WERI-Rb-1 (cell line): ENCODE measurements around the gene RBM48.
"Not testable (repeated sequence)": the region's sequence is repeated elsewhere in the genome, so short reads cannot be mapped to it uniquely, and the experiment has no call there.

Source experiments
- DNase-seq: peaks from one replicate; pipeline ENCODE4 v3.0.0-alpha.2; 2020
- H3K27ac ChIP-seq: fragments of 250-450 bp; sonication (Bioruptor Pico); 2 replicates; pipeline ENCODE4 v1.5.1; 2020; ENCODE audit warnings: mild to moderate bottlenecking, moderate library complexity
- H3K27me3 ChIP-seq: fragments of 250-450 bp; sonication (Bioruptor Pico); 2 replicates; pipeline ENCODE4 v1.5.1; 2021; ENCODE audit warnings: mild to moderate bottlenecking, low read depth, moderate library complexity; ENCODE audit not compliant: insufficient read depth, severe bottlenecking
- H3K36me3 ChIP-seq: fragments of 250-450 bp; sonication (Bioruptor Pico); 2 replicates; pipeline ENCODE4 v1.5.1; 2020; ENCODE audit warnings: mild to moderate bottlenecking, moderate library complexity
- H3K4me3 ChIP-seq: 2 replicates; pipeline ENCODE4 v1.5.1; 2011; ENCODE audit warnings: low read depth, mild to moderate bottlenecking, control low read depth, low read length
- H3K9me3 ChIP-seq: fragments of 250-450 bp; sonication (Bioruptor Pico); 2 replicates; pipeline ENCODE4 v1.5.1; 2021; ENCODE audit warnings: mild to moderate bottlenecking, moderate library complexity; ENCODE audit not compliant: severe bottlenecking
- CTCF ChIP-seq: IDR thresholded peaks from 2 replicates; pipeline ENCODE4 v1.5.1; 2011; ENCODE audit warnings: low read depth, mild to moderate bottlenecking, control low read depth, inconsistent platforms, low read length

Gene RBM48

GRCh38 chr7:92527300-92528187 lies 1.1 kb upstream of the RBM48 start:
- peak; percentile 64 for DNase-seq
- Histone ChIP-seq H3K27ac (peak overlapping the region; percentile 94), H3K27me3 (no peaks in the 10 kb centered on the region), H3K9me3 (no peaks in the 10 kb centered on the region), H3K36me3 (peaks cover 21% of the 10 kb centered on the region), H3K4me3 (peak overlapping the region; percentile 92)
- no peak for TF ChIP-seq CTCF

DNA sequence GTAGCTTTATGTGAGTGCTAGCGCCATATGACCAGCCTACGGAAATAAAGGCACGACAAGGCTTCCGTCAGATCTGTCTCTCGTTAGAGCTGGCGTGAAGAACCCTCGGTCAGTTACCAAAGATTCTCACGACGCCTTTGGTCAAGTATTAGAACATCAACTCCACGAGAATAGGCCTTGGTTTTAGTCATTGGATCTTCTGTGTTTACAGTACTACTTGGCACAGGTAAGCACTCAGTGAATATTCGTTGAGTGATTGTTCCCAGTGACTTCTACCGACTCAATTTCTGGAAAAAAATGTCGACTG lies 316 bp downstream of the RBM48 start:
- TF ChIP-seq CTCF = no peak
- Histone ChIP-seq H3K36me3 (peaks cover 35% of the 10 kb centered on the region), H3K27ac (peak overlapping the region; percentile 89), H3K4me3 (peak overlapping the region; percentile 86), H3K9me3 (no peaks in the 10 kb centered on the region), H3K27me3 (no peaks in the 10 kb centered on the region)
- DNase-seq = no peak

GRCh38 chr7:92534572-92534971 lies 6.0 kb downstream of the RBM48 start:
- no peaks in the 10 kb centered on the region for H3K9me3 ChIP-seq
- H3K36me3 ChIP-seq = peaks cover 69% of the 10 kb centered on the region
- H3K27ac ChIP-seq = no peak overlapping the region
- DNase-seq = no peak
- H3K27me3 ChIP-seq = no peaks in the 10 kb centered on the region
- TF ChIP-seq CTCF = no peak
- no peak overlapping the region for H3K4me3 ChIP-seq

- not testable (repeated sequence) for H3K4me3 ChIP-seq, H3K27ac ChIP-seq
Observed at GRCh38 chr7:92543542-92543941, 14.9 kb downstream of the RBM48 start.

GRCh38 chr7:92545116-92545515 lies 16.5 kb downstream of the RBM48 start:
- H3K36me3 ChIP-seq, H3K27me3 ChIP-seq, H3K9me3 ChIP-seq, DNase-seq, H3K4me3 ChIP-seq, H3K27ac ChIP-seq: not testable (repeated sequence)

More at GRCh38 chr7:92543542-92543941, 14.9 kb downstream of the RBM48 start:
- not testable (repeated sequence) for H3K9me3 ChIP-seq, H3K27me3 ChIP-seq, H3K36me3 ChIP-seq, DNase-seq

DNA sequence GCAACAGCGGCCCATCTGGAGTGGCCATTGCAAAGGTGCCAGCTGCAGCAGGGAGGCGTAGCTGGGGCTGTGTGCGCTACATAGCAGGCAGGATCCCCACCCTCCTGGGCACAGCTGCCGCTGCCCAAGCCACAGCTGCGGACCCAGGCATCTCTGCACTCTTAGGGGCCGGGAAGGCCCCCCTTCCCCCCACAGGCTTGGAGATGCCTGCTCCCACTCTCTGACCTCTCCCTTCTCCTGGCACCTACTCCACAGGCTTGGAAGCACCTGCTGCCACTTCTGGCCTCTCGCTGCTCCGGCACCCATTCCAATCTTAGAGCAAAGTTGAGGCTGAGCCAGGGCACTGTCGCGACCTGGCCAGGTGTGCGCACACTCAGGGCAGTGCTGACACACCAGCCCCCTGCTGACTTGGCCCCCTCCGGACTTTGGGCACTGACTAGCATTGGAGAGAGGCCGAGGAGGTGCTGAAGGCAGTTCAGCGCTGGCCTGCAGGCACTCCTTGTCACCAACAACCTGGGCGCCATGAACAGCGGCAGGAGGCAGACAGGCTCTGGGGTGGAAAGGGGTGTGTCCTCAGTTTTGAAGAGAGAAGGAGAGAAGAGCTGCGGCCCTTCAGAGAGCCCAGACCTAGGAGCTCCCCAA lies 18.4 kb downstream of the RBM48 start:
- Histone ChIP-seq H3K9me3 (peaks cover 4% of the 10 kb centered on the region), H3K36me3 (no peaks in the 10 kb centered on the region), H3K4me3 (no peak overlapping the region), H3K27ac (no peak overlapping the region), H3K27me3 (no peaks in the 10 kb centered on the region)
- no peak for DNase-seq
- no peak for TF ChIP-seq CTCF

GRCh38 chr7:92547579-92547978 lies 19.0 kb downstream of the RBM48 start:
- no peaks in the 10 kb centered on the region for H3K36me3 ChIP-seq
- DNase-seq = no peak
- H3K9me3 ChIP-seq = peaks cover 4% of the 10 kb centered on the region
- no peak overlapping the region for H3K4me3 ChIP-seq
- no peak for TF ChIP-seq CTCF
- no peaks in the 10 kb centered on the region for H3K27me3 ChIP-seq
- H3K27ac ChIP-seq = no peak overlapping the region
